ENCODE data around the gene ARMC12.

Gene ARMC12

GRCh38 chr6:35774116-35774794 is 37.4 kb downstream of the ARMC12 start:
- TF ChIP-seq, protein P1, sequence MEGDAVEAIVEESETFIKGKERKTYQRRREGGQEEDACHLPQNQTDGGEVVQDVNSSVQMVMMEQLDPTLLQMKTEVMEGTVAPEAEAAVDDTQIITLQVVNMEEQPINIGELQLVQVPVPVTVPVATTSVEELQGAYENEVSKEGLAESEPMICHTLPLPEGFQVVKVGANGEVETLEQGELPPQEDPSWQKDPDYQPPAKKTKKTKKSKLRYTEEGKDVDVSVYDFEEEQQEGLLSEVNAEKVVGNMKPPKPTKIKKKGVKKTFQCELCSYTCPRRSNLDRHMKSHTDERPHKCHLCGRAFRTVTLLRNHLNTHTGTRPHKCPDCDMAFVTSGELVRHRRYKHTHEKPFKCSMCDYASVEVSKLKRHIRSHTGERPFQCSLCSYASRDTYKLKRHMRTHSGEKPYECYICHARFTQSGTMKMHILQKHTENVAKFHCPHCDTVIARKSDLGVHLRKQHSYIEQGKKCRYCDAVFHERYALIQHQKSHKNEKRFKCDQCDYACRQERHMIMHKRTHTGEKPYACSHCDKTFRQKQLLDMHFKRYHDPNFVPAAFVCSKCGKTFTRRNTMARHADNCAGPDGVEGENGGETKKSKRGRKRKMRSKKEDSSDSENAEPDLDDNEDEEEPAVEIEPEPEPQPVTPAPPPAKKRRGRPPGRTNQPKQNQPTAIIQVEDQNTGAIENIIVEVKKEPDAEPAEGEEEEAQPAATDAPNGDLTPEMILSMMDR (IDR thresholded peaks at IDR 0.05; ENCODE audit: control insufficient read depth, insufficient read depth, low read depth, low read length, missing control alignments) = no peak
- DNase-seq (ENCODE audit: low read depth) = no peak
- H3K4me3 ChIP-seq (ENCODE audit: control insufficient read depth, low read depth, low read length) = no peak overlapping the region

- no peak overlapping the region for H3K4me3 ChIP-seq (ENCODE audit: control insufficient read depth, low read depth, low read length)
- no peak for DNase-seq (ENCODE audit: low read depth)
- TF ChIP-seq, protein P1 (IDR thresholded peaks at IDR 0.05; ENCODE audit: control insufficient read depth, insufficient read depth, low read depth, low read length, missing control alignments) = no peak
Observed at GRCh38 chr6:35775031-35775430, 38.2 kb downstream of the ARMC12 start.

- TF ChIP-seq, protein P1 (IDR thresholded peaks at IDR 0.05; ENCODE audit: control insufficient read depth, insufficient read depth, low read depth, low read length, missing control alignments) = no peak
- no peak within 1 kb of the TSS; the same call in 1 of the 2 replicates for H3K4me3 ChIP-seq (ENCODE audit: control insufficient read depth, low read depth, low read length)
- DNase-seq (ENCODE audit: low read depth) = no peak
Observed at GRCh38 chr6:35776364-35777215, 39.8 kb downstream of the ARMC12 start, which contains the start of gene CLPSL2. Gene CLPSL2, plus strand, starts transcription at chr6:35776598. Its CDS starts 21 bp downstream, at chr6:35776619.

DNA sequence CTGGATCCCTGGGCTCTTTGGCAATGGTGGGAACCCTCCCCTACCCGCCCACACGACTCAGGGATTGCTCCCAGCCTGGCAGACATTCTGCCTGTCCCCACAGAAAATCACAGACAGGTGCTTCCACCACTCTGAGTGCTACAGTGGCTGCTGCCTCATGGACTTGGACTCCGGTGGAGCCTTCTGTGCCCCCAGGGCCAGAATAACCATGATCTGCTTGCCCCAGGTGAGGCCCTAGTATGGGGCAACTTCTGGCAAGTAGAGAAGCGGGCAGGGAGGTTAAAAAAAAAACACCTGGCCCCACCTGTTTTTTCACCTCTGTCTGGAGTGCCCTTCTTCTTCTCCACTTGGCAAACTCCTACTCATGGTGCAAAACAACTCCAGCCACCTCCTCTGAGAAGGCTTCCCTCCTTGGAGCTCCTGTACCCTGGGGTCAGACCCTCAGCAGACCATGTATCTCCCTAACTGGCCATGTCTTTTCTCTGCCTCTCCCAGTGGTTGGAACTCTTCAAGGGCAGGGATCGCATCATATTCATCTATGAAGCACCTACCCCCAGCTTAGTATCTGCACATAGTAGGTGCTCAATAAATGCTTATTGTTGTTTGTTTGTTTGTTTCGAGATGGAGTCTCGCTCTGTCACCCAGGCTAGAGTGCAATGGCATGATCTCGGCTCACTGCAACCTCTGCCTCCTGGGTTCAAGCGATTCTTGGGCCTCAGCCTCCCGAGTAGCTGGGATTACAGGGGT is 40.7 kb downstream of the ARMC12 start:
- TF ChIP-seq, protein P1 (IDR thresholded peaks at IDR 0.05; ENCODE audit: control insufficient read depth, insufficient read depth, low read depth, low read length, missing control alignments) = no peak
- DNase-seq (ENCODE audit: low read depth) = no peak
- no peak overlapping the region for H3K4me3 ChIP-seq (ENCODE audit: control insufficient read depth, low read depth, low read length)

GRCh38 chr6:35778437-35778836 is 41.6 kb downstream of the ARMC12 start:
- TF ChIP-seq, protein P1 (IDR thresholded peaks at IDR 0.05; ENCODE audit: control insufficient read depth, insufficient read depth, low read depth, low read length, missing control alignments) = no peak
- DNase-seq (ENCODE audit: low read depth) = no peak
- H3K4me3 ChIP-seq (ENCODE audit: control insufficient read depth, low read depth, low read length) = no peak overlapping the region

- no peak for DNase-seq (ENCODE audit: low read depth)
- TF ChIP-seq, protein P1 (IDR thresholded peaks at IDR 0.05; ENCODE audit: control insufficient read depth, insufficient read depth, low read depth, low read length, missing control alignments) = no peak
- no peak within 1 kb of the TSS for H3K4me3 ChIP-seq (ENCODE audit: control insufficient read depth, low read depth, low read length)
Observed at GRCh38 chr6:35780719-35781118, 43.9 kb downstream of the ARMC12 start, which contains the start of gene CLPSL1. Gene CLPSL1, plus strand, starts transcription at chr6:35781019. Its CDS starts 92 bp downstream, at chr6:35781111.

All from AG09309 (cell line).